Measurements from ENCODE around the gene NFATC1. TPM values are rescaled to one million over a fixed set of nuclear protein-coding genes. Genes with fewer than 3 reads are reported as not detected.

The NFATC1 gene
- total RNA-seq, 1 donor from 2014 or later, result 18.3 TPM

DNA sequence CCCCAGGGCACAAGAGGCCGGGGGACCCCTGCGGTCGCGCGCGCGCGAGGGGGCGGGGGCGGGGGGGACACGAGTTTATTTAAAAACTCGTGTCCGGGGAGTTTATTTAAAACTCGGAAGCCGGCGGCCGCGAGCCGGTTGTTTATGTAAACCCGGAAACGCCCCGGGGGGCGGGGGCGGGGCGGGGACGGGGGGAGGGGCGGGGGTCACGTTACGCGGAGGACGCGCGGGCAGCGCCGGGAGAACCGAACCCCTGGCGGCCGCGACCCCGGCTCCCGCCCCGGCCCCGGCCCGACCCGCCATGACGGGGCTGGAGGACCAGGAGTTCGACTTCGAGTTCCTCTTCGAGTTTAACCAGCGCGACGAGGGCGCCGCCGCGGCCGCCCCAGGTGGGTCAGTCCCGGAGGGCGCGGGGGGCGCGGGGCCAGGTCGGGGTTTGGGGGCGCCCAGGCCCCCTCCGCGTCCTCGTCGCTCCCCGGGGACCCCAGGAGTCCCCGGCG lies 4.4 kb downstream of the NFATC1 start:
- Histone ChIP-seq H3K4me1 (peaks cover 71% of the 10 kb centered on the region), H3K27ac (replicated peaks) (peak overlapping the region; percentile 86), H3K27me3 (ENCODE audit: low read depth) (no peaks in the 10 kb centered on the region), H3K4me3 (peak overlapping the region; percentile 92), H3K36me3 (no peaks in the 10 kb centered on the region), H3K9me3 (replicated peaks) (no peaks in the 10 kb centered on the region)
- peak; percentile 78 for DNase-seq
- TF ChIP-seq CTCF (IDR thresholded peaks at IDR 0.05; ENCODE audit: borderline replicate concordance), result peak; percentile 13
- intact Hi-C loops (cut with micrococcal nuclease), result no loop called here

DNA sequence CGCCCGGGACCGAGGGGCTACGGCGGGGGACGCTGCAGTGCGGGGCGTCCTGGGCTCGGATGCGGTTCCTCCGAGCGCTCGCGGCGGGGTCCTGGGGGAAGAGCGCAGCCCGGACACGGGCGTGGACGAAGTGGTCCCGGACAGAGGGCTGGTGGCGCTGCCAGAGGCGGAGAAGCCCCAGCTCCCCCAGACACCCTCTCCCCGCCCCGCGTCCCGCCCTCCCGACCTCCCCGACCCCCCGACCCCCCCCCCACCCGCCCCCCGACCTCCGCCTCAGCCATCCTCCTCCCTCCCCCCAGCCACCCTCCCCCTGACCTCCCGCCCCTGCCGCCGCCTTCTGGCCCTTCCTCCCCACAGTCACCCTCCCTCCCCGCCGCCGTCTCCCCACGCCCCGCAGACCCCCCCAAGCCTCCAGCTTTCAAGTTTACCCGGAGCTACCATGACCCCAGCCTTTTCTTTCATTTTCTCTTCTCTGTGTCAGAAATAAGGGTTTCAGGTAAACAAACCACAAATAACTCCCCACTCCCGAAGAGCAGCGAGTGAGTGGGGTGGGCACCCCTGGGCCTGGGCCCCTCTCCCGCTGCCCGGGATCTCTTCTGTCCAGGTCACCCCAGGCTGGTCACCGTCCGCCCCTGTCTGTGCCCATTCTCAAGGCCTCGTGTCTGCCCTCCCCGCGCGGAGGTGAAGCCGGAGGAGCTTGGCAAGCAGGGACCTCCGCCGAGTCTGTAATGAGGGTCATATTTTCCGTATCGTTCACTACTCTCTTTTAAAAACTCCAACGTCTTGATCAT lies 5.1 kb downstream of the NFATC1 start:
- intact Hi-C loops (cut with micrococcal nuclease), result no loop called here
- TF ChIP-seq CTCF (IDR thresholded peaks at IDR 0.05; ENCODE audit: borderline replicate concordance), result no peak
- Histone ChIP-seq H3K9me3 (replicated peaks) (no peaks in the 10 kb centered on the region), H3K27me3 (ENCODE audit: low read depth) (no peaks in the 10 kb centered on the region), H3K4me1 (peaks cover 74% of the 10 kb centered on the region), H3K27ac (replicated peaks) (peak overlapping the region; percentile 86), H3K36me3 (no peaks in the 10 kb centered on the region), H3K4me3 (peak overlapping the region; percentile 92)
- DNase-seq, result peak; percentile 16

DNA sequence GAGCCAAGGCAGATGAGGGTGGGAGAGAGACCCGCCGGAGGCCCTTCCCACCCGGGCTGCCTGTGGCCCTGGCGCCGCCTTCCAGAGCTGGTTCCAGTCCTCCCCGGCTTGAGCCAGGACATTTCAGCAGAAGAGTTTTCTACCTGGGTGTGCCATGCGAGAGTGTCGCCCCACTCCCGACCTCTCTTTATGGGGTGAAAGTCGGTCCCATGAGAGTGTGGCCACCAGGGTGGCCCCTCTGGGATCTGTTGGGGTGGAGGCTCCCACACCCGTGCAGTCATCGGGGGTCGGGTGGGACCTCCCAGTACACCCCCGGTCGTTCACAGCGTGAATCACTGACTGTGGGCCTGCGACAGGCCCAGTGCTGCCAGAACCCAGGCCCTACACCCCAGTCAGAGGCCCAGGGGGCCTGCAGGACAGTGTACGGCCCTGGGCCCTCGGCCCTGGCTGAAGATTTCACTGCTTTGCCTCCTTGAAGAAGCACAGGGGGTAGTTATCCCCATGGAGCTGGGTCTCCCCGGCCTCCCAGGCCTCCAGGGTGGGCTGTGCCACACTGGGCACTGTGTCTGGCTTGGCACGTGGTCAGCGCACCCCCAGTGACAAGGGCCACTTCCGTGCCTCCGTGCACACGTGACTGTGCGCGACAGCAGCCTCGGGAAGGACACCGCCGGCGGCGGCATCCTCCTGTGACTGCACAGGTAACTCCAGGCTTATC lies 5.9 kb downstream of the NFATC1 start:
- peak; percentile 10 for DNase-seq
- Histone ChIP-seq H3K27ac (replicated peaks) (peak overlapping the region; percentile 36), H3K9me3 (replicated peaks) (no peaks in the 10 kb centered on the region), H3K4me3 (no peak overlapping the region), H3K27me3 (ENCODE audit: low read depth) (no peaks in the 10 kb centered on the region), H3K4me1 (peaks cover 70% of the 10 kb centered on the region), H3K36me3 (no peaks in the 10 kb centered on the region)
- intact Hi-C loops (cut with micrococcal nuclease), result no loop called here
- no peak for TF ChIP-seq CTCF (IDR thresholded peaks at IDR 0.05; ENCODE audit: borderline replicate concordance)

DNA sequence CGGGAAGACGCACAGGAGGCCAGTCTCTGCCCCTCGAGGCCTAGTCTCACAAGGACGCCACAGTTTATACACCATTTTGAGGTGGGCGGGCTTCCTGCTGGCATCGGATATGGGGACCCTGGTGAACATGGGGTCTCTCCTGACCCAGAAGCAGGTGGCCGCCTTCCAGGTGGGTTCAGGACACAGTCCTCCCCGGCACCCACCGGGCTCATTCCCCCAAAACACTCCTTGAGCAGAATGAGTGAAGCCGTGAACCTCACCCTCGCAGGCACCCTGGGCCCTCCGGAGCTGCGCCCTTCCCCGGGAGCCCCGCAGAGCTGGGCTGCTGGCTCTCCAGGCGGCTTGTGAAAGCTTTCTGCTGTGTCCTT lies 6.5 kb downstream of the NFATC1 start:
- Histone ChIP-seq H3K9me3 (replicated peaks) (no peaks in the 10 kb centered on the region), H3K27ac (replicated peaks) (peak overlapping the region; percentile 81), H3K27me3 (ENCODE audit: low read depth) (no peaks in the 10 kb centered on the region), H3K36me3 (no peaks in the 10 kb centered on the region), H3K4me1 (peaks cover 65% of the 10 kb centered on the region), H3K4me3 (no peak overlapping the region)
- DNase-seq, result peak; percentile 13
- intact Hi-C loops (cut with micrococcal nuclease), result no loop called here
- TF ChIP-seq CTCF (IDR thresholded peaks at IDR 0.05; ENCODE audit: borderline replicate concordance), result no peak

- Histone ChIP-seq H3K36me3 (no peaks in the 10 kb centered on the region), H3K27me3 (ENCODE audit: low read depth) (no peaks in the 10 kb centered on the region), H3K4me1 (peaks cover 62% of the 10 kb centered on the region), H3K27ac (replicated peaks) (peak overlapping the region; percentile 81), H3K4me3 (peak overlapping the region; percentile 33), H3K9me3 (replicated peaks) (no peaks in the 10 kb centered on the region)
- intact Hi-C loops (cut with micrococcal nuclease), result no loop called here
- DNase-seq, result peak; percentile 79
- no peak for TF ChIP-seq CTCF (IDR thresholded peaks at IDR 0.05; ENCODE audit: borderline replicate concordance)
Measured at GRCh38 chr18:79402977-79403722, 7.4 kb downstream of the NFATC1 start.

Measured in left ventricle myocardium inferior (tissue), 1 donor.